GM21529 (cell line): ENCODE measurements around the gene ESR1.
"Not testable (repeated sequence)": the region's sequence is repeated elsewhere in the genome, so short reads cannot be mapped to it uniquely, and the experiment has no call there.

Experiments used
- ATAC-seq: cut with Tn5 transposase; IDR thresholded peaks from one replicate; pipeline ENCODE4 v1.9.1; 2021; ENCODE audit not compliant: unreplicated experiment

Gene ESR1

GRCh38 chr6:152123076-152123475 is 315.6 kb downstream of the ESR1 start:
- no peak for ATAC-seq

DNA sequence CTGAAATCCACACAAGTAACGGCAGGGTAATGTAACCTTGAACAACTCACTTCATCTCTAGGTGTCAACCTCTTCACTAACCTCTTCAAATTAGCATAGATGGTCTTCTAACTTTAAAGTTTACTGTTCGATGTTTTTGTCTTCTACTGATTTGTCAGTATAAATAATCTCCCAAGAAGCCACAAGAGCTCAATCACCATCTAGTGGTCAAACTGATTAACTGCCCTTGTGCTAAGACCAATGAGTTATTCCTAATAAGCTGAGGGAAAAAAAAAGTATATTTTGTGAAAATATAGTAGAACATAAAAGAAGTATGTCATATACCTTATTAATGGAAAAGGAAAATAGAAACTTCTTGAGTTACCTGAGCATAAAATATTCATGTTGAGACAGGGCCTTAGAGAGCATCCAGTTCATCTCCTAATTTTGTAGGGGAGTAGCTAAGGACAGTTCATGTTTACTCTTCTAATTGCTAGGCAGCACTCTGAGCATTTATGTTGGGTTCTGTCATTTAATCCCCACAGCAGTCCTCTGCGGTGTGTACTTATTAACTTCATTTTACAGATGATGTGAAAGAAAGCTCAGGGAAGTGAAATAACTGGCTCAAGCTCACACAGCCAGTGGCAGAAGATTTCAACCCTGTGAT is 317.1 kb downstream of the ESR1 start:
- peak; percentile 75 for ATAC-seq

DNA sequence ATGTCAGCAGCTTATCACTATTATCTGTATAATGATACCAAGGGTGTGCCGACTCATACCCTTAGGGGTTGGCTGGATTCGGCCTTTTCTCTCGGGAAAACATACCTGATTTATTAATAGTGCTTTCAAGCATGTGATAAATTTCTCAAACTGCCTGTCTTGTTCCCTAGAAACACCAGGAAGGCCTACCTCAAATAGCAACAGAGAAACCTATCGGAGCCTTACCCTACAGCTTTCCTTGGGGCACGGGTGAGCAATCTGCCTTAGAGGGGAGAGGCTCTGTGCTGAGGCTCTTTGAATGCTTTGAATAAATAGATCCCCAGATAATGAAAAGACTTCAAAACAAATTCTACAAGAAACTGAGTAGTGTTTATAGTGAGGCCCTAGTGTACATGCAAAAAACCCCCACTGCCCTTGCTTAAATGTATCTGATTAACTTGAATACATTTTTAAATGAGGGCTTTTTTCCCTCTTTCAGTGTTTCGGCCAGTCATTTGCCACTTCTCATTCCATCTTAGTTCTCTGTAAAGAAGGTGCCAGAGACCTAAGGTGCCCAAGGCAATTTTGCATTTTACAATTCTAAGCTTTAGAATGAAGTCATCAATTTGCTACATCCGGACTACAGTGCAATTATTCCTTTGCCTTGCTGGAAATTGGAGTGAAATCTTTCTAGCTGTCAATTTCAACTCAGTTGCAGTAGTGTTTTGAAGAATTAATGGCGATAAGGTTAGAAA is 320.1 kb downstream of the ESR1 start:
- no peak for ATAC-seq

DNA sequence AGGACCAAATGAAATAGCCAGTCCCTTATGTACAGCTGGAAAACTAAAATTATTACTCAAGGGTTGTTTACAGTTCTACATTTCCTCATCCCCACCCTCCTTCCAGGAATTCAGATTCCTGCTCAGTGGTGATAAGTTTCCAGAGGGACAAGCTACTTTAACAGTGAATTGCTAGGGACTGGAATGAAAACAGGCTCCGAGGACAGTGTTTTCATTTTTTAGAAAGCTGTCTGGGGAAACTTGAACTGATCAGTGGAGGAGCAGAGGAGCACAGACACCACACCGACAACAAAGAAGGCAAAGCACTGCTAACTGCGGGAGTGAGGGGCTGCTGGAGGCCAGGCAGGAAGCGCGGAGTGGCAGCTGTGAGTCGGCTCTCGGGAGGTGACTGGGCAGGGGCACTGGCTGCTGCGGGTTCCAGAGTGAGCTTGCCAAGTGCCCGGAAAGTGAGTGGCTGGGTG is 322.2 kb downstream of the ESR1 start:
- no peak for ATAC-seq

DNA sequence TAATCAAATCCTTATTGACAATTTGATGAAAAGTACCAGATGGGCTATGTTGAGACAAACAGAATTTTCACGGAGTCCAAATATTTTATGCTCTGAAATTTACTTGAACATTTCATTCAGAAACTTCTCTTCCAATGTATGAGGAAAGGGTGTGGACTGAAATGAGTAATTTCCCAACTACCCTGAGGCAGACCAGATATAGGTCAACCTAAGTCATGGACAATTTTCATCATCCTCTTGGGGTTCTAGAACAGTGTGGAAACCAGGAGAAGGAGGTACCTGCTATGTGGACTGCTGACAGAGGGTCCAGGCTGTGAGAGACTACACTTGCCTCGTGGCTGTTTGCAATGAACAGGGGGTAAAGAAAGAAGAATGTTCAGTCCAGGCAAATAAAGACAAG is 323.0 kb downstream of the ESR1 start:
- no peak for ATAC-seq

GRCh38 chr6:152135755-152136448 is 328.4 kb downstream of the ESR1 start:
- no peak for ATAC-seq

DNA sequence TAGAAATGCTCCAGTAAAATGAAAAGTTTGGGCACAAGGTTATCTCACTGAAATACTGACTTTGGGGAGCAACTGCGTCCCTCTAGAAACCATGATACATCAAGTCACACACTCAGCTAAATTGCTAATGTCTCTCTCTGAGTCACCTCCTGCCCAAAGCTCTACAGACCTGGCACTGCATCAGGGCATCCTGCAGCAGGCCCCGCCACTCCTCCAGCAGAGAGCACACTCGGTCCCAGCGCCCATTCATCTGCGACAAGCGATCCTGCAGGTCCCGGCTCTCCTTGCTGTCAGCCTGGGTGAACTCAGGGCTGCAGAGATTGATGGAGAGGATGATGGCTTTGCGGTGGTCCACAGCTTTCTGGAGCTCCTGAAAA is 329.0 kb downstream of the ESR1 start:
- no peak for ATAC-seq

- not testable (repeated sequence) for ATAC-seq
These were observed 330.9 kb downstream of the ESR1 start for GRCh38 chr6:152138344-152138743.

GRCh38 chr6:152142105-152142504 is 334.6 kb downstream of the ESR1 start:
- ATAC-seq: no peak

- ATAC-seq: no peak
These were observed 335.9 kb downstream of the ESR1 start for GRCh38 chr6:152143359-152143758.

DNA sequence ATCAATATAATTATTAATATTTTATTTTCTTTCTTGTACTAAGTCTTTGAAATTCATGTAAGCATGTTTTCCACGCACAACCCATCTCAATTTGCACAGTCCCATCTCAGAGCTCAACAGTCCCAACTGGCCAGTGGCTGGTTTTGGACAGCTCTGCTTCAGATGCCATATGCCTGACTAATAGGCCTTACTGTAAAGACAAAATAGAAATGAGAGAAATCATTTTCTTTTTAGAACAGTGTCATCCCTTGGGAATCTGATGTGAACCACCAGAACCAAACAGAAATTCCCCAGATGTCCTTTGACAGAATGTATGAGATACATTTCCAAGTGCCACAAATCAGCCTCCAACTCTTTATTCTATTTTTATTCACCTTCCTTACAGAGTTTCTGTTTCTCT is 338.9 kb downstream of the ESR1 start:
- no peak for ATAC-seq

GRCh38 chr6:152147269-152147668 is 339.8 kb downstream of the ESR1 start:
- no peak for ATAC-seq

- no peak for ATAC-seq
These were observed 340.9 kb downstream of the ESR1 start for GRCh38 chr6:152148412-152148811.

DNA sequence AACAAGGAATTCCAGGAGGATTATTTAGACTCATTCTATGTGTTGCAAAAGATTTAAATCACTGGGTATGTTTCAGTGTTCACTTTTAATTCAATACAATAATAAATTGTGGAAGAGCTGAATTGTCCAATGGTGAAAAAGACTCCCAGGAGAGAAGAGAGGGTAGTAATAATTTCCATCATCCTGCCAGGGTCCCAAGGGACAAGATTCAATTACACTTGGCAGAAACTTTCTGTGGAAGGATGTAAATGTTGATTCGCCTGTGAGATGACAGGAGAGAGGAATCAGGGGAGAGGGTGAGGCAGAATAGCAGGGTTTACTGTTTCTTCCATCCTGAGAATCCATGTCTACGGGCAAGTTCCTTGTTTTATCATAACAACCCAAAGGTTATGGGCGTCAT is 342.7 kb downstream of the ESR1 start:
- ATAC-seq: no peak

DNA sequence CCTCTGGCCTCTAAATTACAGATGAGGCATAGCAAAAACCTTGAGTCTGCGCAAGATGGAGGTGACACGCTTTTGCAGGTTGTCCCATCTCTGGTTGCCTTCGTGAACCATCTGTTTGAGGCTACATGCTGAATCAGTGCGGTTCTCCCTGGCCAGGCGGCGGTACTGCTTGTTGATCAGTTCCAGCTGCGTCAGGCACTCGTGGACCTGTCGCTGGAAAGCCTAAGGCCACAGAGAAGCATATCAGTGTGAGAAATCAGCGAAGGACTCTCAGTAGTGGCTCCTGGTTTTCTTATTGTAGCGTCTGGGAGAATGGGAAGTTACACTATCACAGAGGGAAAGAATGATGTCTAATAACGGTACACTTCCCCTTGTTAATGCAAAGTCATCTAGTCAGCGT is 344.4 kb downstream of the ESR1 start:
- ATAC-seq: no peak

DNA sequence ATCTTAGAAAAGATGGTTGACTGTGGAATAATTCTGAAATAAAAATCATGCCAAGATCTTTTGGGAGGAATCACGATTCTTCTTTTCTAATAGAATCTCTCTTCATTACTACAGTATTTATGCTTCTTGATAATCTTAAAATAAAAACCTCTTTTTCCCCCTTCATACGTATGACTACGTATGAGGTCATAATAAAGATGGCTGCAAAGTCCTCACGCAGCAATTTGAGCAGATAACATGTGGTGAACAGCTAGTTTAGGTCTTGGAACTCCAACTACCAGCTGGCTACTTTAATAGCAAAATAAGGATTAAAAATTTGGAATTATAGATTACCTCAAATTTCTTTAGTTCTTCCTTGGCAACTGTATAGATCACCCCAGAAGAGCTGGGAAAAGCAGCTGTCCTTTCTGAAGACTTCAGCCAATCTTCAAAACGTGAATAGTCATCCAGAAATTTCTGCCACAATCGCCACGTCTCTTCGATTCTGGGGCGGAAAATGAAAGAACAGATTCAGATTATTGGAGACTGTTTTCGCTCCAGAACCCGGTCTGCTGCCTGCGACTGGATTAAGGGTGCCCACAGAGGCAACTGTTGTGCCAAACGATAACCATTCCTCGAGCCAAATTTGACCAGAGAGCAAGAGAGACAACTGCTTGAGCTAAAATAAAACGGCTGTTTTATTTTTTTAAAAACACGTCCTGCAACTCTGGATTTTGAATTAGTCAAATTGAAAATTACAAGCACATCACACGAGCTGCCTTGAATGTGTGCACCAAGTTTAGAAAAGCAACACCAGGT is 347.3 kb downstream of the ESR1 start:
- ATAC-seq: no peak

DNA sequence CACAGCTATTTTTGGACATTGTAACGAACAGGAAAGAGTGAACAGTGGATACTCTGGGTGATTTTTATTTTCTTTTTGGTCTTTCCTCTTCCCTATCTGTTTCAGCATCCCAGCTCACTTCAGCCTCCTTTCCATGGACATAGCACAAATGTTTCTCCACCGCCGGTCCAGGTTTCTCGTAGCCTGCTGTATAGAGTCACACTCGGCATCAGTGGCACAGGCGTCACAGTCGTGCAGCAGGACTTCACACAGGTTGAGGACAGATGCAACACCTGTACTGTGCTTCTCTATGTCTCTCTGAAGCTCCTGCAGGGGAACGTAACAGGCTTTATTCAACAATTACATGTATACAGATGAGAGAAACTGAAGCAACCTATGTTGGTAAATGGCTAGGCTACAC is 348.3 kb downstream of the ESR1 start:
- ATAC-seq: no peak

DNA sequence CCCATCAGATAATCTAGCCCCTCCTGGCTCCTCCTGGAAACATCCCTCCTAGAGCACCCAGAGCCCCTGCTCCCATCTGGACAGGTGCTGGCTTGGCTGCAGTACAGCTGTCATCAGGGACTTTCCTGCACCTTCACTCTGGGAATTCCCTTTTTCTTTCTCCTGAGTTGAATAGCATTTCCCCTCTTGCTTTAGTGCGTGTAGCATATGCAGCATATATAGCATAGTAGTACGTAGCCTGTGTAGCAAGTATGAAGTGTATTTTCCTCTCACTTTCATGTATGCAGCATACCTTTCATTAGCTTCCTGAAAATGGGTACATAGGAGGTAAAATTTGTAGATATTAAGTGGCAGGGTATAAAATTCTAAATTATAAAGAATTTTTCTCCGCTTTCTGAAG is 352.9 kb downstream of the ESR1 start:
- peak; percentile 97 for ATAC-seq

- peak; percentile 53 for ATAC-seq
These were observed 354.0 kb downstream of the ESR1 start for GRCh38 chr6:152161501-152161900.

GRCh38 chr6:152164957-152165356 is 357.5 kb downstream of the ESR1 start:
- no peak for ATAC-seq

DNA sequence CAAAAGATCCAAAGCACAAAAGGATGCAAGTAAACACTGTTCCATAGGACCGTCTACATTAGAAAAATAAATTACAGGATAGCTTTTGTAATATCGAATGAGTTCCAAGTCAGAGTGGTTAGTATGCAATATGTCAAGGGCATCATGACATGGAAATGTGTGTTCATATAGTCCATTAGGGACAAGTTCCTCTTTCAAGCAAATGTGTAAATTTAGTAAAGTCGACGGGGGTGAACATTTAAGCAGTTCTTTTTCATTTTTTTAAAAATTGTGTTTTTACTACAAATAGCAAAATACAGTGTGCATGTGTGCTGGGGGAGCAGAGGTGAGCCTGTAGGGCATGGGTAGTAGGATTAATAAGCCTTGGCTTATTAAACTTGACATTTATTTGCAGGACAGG is 359.0 kb downstream of the ESR1 start:
- no peak for ATAC-seq
